Measurements from ENCODE around the gene PTPRK.

PTPRK gene

GRCh38 chr6:128246472-128247260 lies 273.7 kb downstream of the PTPRK start:
- TF ChIP-seq CTCF (IDR thresholded peaks at IDR 0.05), result no peak
- Histone ChIP-seq H3K27me3 (no peaks in the 10 kb centered on the region), H3K4me3 (ENCODE audit: low read depth in 1 of 2, low read length in 1 of 2) (no peak overlapping the region), H3K9me3 (no peaks in the 10 kb centered on the region), H3K36me3 (no peaks in the 10 kb centered on the region), H3K27ac (no peak overlapping the region), H3K4me1 (ENCODE audit: control insufficient read depth in 1 of 2, insufficient read depth in 1 of 2, low read depth in 1 of 2, low read length in 1 of 2) (no peaks in the 10 kb centered on the region)

GRCh38 chr6:128244751-128245405 lies 275.5 kb downstream of the PTPRK start:
- H3K27ac ChIP-seq, result no peak overlapping the region

GRCh38 chr6:128242765-128243403 lies 277.5 kb downstream of the PTPRK start:
- Histone ChIP-seq H3K9me3 (no peaks in the 10 kb centered on the region), H3K4me1 (ENCODE audit: control insufficient read depth in 1 of 2, insufficient read depth in 1 of 2, low read depth in 1 of 2, low read length in 1 of 2) (no peaks in the 10 kb centered on the region), H3K27ac (no peak overlapping the region), H3K4me3 (ENCODE audit: low read depth in 1 of 2, low read length in 1 of 2) (no peak overlapping the region), H3K36me3 (no peaks in the 10 kb centered on the region), H3K27me3 (no peaks in the 10 kb centered on the region)
- TF ChIP-seq CTCF (IDR thresholded peaks at IDR 0.05), result no peak

More at GRCh38 chr6:128244751-128245405, 275.5 kb downstream of the PTPRK start:
- H3K9me3 ChIP-seq, result no peaks in the 10 kb centered on the region
- no peak for TF ChIP-seq CTCF (IDR thresholded peaks at IDR 0.05)
- H3K4me3 ChIP-seq (ENCODE audit: low read depth in 1 of 2, low read length in 1 of 2), result no peak overlapping the region
- H3K27me3 ChIP-seq, result no peaks in the 10 kb centered on the region
- no peaks in the 10 kb centered on the region for H3K36me3 ChIP-seq
- no peaks in the 10 kb centered on the region for H3K4me1 ChIP-seq (ENCODE audit: control insufficient read depth in 1 of 2, insufficient read depth in 1 of 2, low read depth in 1 of 2, low read length in 1 of 2)

GRCh38 chr6:128241216-128241615 lies 279.2 kb downstream of the PTPRK start:
- H3K9me3 ChIP-seq, result no peaks in the 10 kb centered on the region
- no peak overlapping the region for H3K27ac ChIP-seq
- no peaks in the 10 kb centered on the region for H3K36me3 ChIP-seq
- no peaks in the 10 kb centered on the region for H3K27me3 ChIP-seq
- no peaks in the 10 kb centered on the region for H3K4me1 ChIP-seq (ENCODE audit: control insufficient read depth in 1 of 2, insufficient read depth in 1 of 2, low read depth in 1 of 2, low read length in 1 of 2)
- H3K4me3 ChIP-seq (ENCODE audit: low read depth in 1 of 2, low read length in 1 of 2), result no peak overlapping the region
- TF ChIP-seq CTCF (IDR thresholded peaks at IDR 0.05), result no peak

GRCh38 chr6:128240024-128240428 lies 280.4 kb downstream of the PTPRK start:
- H3K27ac ChIP-seq, result no peak overlapping the region
- no peaks in the 10 kb centered on the region for H3K4me1 ChIP-seq (ENCODE audit: control insufficient read depth in 1 of 2, insufficient read depth in 1 of 2, low read depth in 1 of 2, low read length in 1 of 2)
- H3K27me3 ChIP-seq, result no peaks in the 10 kb centered on the region
- H3K36me3 ChIP-seq, result no peaks in the 10 kb centered on the region
- H3K9me3 ChIP-seq, result no peaks in the 10 kb centered on the region
- H3K4me3 ChIP-seq (ENCODE audit: low read depth in 1 of 2, low read length in 1 of 2), result no peak overlapping the region
- no peak for TF ChIP-seq CTCF (IDR thresholded peaks at IDR 0.05)

Measured in neutrophil (primary cell).